PFSK-1 (cell line): Measurements from ENCODE around the gene PRKN.

Source experiments
- FOXP2 ChIP-seq: optimal IDR thresholded peaks from 2 replicates; pipeline ENCODE3; 2011; ENCODE audit warnings: borderline replicate concordance, control low read depth, inconsistent platforms; ENCODE audit not compliant: insufficient read depth; ENCODE audit errors: extremely low read length, extremely low read depth
- POLR2AphosphoS5 ChIP-seq: IDR thresholded peaks from 2 replicates; pipeline ENCODE4 v1.6.1; 2012; ENCODE audit warnings: low read depth, mild to moderate bottlenecking, control low read depth, low read length, moderate library complexity
- SIN3A ChIP-seq: IDR thresholded peaks from 2 replicates; pipeline ENCODE4 v1.6.1; 2012; ENCODE audit warnings: mild to moderate bottlenecking, low read length, moderate library complexity, borderline replicate concordance; ENCODE audit not compliant: insufficient read depth
- TAF1 ChIP-seq: IDR thresholded peaks from 2 replicates; pipeline ENCODE4 v1.6.1; 2012; ENCODE audit warnings: low read length, control low read depth, borderline replicate concordance; ENCODE audit not compliant: insufficient read depth
- TF ChIP-seq, protein P1 (sequence below), 2 experiments: IDR thresholded peaks; 2 replicates each; pipeline versions ENCODE4 v1.6.1 to v1.8.0; 2011 to 2012; ENCODE audit warnings: low read depth in 2 of 2, low read length in 2 of 2, control low read depth in 1 of 2, inconsistent platforms in 1 of 2, mild to moderate bottlenecking in 1 of 2, moderate library complexity in 1 of 2; ENCODE audit not compliant: insufficient read depth in 1 of 2

The PRKN gene

GRCh38 chr6:161584621-161585340 is 1142.8 kb downstream of the PRKN start:
- no peak for TF ChIP-seq FOXP2
- no peak for TF ChIP-seq SIN3A

DNA sequence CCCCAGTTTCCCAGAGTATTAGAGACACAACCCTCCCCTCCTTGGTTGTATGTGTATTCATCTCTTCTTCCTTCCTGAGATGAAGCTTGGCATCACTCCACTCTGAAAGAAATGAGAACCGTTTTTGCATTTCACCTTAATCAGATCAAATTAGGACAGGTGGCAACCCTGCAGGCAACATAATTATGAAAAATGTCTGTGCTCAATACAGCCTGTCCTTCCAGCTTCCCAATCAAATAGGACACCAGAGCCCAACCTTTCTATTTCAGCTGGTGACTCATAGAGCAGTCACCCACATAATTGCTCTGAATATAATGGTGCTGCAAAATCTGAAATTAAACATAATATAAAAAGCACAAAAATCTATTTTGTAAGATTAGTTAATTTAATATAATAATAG is 1143.5 kb downstream of the PRKN start:
- TF ChIP-seq POLR2AphosphoS5 (no peak), SIN3A (no peak)
- TF ChIP-seq, protein P1, sequence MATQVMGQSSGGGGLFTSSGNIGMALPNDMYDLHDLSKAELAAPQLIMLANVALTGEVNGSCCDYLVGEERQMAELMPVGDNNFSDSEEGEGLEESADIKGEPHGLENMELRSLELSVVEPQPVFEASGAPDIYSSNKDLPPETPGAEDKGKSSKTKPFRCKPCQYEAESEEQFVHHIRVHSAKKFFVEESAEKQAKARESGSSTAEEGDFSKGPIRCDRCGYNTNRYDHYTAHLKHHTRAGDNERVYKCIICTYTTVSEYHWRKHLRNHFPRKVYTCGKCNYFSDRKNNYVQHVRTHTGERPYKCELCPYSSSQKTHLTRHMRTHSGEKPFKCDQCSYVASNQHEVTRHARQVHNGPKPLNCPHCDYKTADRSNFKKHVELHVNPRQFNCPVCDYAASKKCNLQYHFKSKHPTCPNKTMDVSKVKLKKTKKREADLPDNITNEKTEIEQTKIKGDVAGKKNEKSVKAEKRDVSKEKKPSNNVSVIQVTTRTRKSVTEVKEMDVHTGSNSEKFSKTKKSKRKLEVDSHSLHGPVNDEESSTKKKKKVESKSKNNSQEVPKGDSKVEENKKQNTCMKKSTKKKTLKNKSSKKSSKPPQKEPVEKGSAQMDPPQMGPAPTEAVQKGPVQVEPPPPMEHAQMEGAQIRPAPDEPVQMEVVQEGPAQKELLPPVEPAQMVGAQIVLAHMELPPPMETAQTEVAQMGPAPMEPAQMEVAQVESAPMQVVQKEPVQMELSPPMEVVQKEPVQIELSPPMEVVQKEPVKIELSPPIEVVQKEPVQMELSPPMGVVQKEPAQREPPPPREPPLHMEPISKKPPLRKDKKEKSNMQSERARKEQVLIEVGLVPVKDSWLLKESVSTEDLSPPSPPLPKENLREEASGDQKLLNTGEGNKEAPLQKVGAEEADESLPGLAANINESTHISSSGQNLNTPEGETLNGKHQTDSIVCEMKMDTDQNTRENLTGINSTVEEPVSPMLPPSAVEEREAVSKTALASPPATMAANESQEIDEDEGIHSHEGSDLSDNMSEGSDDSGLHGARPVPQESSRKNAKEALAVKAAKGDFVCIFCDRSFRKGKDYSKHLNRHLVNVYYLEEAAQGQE (IDR thresholded peaks at IDR 0.05; ENCODE audit: insufficient read depth in 1 of 2, low read depth in 2 of 2, low read length in 2 of 2), result no peak

DNA sequence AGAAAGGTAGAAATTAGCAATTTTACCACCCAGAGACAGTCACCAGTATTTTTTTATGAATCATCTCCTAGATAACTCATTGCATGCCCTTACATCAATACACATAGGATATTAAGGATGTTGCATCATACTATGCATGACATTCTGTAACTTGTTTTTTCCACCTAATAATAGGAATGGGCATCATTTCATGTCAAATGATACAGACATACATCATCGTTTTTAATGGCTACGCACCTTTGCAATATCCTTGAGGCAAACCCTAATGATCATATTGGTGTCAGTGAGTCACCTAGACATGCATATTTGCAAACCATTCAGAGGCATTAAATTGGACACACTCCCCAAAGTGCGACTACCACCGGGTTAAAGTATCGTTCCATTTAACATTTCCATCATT is 1144.0 kb downstream of the PRKN start:
- no peak for TF ChIP-seq TAF1
- TF ChIP-seq POLR2AphosphoS5, result no peak
- TF ChIP-seq, protein P1 (IDR thresholded peaks at IDR 0.05; ENCODE audit: insufficient read depth in 1 of 2, low read depth in 2 of 2, low read length in 2 of 2), result no peak
- TF ChIP-seq FOXP2, result no peak
- no peak for TF ChIP-seq SIN3A

GRCh38 chr6:161578478-161578877 is 1149.1 kb downstream of the PRKN start:
- TF ChIP-seq SIN3A (no peak), FOXP2 (no peak), TAF1 (no peak), POLR2AphosphoS5 (no peak)
- TF ChIP-seq, protein P1 (IDR thresholded peaks at IDR 0.05; ENCODE audit: insufficient read depth in 1 of 2, low read depth in 2 of 2, low read length in 2 of 2), result no peak

- no peak for TF ChIP-seq SIN3A
- TF ChIP-seq, protein P1 (IDR thresholded peaks at IDR 0.05; ENCODE audit: insufficient read depth in 1 of 2, low read depth in 2 of 2, low read length in 2 of 2), result no peak
- TF ChIP-seq FOXP2, result no peak
Observed at GRCh38 chr6:161575523-161576254, 1151.9 kb downstream of the PRKN start.
